OCI-LY7 (cell line): ENCODE data around the gene FAM131C.
"Not testable (repeated sequence)": the region's sequence is repeated elsewhere in the genome, so short reads cannot be mapped to it uniquely, and the experiment has no call there.

Experiments used
- EZH2phosphoT487 ChIP-seq: fragments of 200-600 bp; sonication (generic); IDR thresholded peaks from 2 replicates; pipeline ENCODE4 v1.6.1; 2018; ENCODE audit warnings: low read depth, borderline replicate concordance, mild to moderate bottlenecking, mixed run types, antibody characterized with exemption, low read length, moderate library complexity, mixed read lengths
- TF ChIP-seq, protein P1 (sequence below): fragments of 200-600 bp; sonication (generic); conservative IDR thresholded peaks from 2 replicates; pipeline ENCODE4 v1.5.1; 2014; ENCODE audit warnings: mild to moderate bottlenecking, antibody characterized with exemption, low read length, moderate library complexity, mixed read lengths

DNA sequence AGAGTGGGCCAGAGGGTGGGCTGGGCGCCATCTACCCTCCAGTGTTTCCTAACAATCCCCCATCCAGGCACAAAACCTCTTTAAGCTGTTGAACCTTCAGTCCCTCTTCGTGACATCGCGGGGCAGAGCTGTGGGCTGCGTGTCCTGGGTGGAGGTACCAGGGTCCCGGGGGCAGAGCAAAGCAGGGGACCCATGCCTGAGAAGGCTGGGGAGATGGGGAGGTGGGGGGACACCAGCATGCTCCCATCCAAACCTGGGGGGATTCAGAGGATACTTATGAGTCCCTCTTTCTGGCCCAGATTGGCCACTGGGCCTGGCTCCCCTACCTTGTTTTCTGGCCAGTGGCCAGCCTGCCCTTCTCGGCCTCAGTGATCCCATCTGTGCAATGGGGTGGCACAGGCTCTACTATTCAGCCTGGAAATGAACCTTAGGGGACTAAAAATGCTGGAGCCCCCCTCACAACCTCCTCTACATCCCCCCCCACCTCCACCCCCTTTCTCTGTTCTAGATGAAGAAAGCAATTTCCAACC lies 40.3 kb downstream of the FAM131C start:
- TF ChIP-seq, protein P1, sequence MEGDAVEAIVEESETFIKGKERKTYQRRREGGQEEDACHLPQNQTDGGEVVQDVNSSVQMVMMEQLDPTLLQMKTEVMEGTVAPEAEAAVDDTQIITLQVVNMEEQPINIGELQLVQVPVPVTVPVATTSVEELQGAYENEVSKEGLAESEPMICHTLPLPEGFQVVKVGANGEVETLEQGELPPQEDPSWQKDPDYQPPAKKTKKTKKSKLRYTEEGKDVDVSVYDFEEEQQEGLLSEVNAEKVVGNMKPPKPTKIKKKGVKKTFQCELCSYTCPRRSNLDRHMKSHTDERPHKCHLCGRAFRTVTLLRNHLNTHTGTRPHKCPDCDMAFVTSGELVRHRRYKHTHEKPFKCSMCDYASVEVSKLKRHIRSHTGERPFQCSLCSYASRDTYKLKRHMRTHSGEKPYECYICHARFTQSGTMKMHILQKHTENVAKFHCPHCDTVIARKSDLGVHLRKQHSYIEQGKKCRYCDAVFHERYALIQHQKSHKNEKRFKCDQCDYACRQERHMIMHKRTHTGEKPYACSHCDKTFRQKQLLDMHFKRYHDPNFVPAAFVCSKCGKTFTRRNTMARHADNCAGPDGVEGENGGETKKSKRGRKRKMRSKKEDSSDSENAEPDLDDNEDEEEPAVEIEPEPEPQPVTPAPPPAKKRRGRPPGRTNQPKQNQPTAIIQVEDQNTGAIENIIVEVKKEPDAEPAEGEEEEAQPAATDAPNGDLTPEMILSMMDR, result not testable (repeated sequence)
- TF ChIP-seq EZH2phosphoT487, result not testable (repeated sequence)
